ENCODE measurements around the gene IBA57.
A peak's percentile ranks its signal among the peaks of the same experiment; 100 is the strongest.

The IBA57 gene

DNA sequence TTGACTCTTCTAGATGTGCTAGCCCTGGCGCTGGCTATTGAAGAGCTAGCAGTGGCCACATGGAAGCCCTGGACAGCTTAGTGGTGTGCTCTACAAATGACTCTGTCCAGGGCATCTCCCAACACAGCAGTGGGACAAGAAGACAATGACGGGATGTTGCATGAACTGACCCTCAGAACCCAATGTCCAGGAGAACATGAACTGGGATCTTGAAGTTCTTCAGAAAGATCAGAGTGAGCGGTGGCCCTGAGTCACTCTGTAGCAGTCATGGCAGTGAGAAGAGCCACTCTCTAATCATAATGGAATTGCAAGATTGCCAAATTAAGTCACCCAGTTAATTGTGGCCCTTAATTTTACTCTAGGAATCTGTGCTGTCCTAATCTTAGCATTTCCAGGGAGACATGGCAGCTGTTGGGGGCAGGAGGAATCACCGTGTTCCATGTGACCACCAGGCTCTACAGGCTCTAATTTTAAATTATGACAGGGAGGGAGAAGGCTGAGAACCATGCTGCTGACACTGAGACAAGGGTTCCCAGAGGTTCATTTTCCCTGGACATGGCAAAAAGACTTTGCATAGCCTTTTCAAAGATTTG, 32.0 kb downstream of the IBA57 start:
- no peak for DNase-seq

DNA sequence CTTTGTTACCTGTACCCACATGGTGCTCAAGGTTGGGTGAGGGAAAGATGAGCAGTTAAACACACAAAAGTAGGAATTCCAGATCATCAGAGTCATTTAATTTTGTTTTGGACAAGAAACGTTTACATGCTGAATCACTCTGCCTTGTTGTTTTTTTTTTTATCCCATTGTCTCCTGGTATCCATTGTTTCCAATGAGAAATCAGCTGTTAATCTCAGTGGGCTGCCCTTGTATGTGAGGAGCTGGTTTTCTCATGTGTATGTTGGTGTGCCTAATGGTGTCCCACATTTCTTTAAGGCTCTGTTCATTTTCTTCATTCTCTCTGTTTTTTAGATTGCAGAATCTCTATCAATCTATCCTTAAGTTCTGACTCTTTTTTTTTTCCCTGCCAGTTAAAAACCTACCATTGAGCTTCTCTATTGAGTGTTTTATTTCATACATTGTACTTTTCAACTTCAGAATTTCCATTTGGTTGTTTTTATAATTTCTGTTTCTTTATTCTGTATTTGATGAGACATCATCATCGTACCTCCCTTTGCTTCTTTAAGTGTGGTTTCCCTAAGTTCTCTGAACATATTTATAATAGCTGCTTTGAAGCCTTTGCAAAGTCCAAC, 33.5 kb downstream of the IBA57 start:
- no peak for DNase-seq

- no peak for DNase-seq
Measured at GRCh38 chr1:228204958-228205357, 39.4 kb downstream of the IBA57 start.

DNA sequence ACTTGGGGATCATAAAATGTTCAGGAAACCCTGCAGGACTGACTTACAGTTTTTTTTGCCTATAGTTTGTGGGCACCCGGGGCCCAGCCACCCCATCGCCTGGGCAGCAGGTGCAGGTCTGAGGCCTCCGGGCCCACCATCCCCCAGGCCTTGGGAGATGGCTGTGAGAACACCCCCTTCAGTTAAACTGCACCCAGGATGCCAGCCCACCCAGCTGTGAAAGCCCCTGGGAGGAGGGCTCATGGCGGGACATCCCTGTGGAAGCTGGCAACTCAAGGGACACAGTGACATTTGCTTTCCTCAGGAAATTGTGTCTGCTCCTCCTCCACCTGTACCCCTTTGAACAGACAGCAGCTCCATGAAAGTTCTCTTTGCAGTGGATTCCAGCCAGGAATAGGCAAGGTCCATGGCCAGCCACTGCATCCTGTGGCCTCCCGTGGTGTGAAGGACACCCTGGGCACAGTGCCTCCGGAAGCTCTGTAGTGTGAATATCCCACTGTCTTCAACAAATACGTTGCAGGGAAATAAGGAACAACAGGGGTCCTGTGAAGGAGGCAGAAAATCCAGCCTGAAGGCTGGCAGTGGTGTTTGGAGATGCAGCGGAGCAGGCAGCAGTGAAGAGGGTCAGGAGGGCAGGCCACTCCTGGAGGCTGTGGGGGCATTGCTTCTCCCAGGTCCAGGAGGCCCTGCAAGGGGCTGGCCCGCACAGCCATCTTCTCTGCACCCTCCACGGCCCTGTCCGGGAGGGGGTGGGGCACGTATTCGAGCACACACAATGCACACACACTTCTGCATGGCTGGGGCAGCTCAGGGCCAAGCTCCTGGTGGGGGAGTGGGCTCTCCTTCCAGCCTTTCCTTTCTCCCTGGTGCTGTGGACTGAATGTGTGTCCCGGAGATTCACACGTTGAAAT, 40.2 kb downstream of the IBA57 start:
- no peak for DNase-seq

DNA sequence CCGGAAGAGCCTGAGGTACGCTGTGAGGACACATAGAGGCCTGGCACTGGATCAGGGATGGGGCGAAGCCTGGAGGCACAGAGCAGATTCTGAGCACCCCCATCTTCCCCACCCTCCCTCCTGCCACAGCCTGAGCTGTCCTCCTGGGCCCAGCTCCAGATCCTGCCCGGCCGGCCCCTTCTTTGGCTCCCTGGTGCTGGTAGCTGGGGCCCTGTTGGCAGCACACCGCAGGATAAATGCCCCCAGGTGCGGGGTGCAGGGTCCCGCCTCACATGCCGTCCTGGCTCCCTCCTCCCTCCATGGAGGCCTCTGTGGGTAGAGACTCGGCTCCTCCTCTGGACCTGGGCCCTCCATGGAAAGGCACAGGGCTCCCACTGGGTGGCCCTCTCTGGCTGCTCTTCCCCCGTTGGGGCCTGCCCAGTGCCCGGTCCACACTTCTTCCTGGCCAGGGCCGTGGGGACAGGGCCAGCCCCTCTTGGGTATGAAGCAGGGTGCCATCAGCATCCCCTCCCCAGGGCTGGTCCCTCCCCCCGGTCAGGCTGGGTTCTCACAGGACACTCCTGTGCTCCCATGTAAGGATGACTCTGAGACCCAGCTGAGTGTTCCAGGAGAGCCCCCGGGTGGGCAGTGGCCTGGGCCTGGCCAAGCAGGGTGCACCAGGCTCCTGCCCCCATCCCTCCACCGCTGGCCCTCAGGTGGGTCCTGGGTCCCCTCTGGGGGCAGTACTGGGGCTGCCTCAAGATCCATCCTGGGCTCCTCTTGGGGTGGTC, 41.2 kb downstream of the IBA57 start:
- no peak for DNase-seq

DNA sequence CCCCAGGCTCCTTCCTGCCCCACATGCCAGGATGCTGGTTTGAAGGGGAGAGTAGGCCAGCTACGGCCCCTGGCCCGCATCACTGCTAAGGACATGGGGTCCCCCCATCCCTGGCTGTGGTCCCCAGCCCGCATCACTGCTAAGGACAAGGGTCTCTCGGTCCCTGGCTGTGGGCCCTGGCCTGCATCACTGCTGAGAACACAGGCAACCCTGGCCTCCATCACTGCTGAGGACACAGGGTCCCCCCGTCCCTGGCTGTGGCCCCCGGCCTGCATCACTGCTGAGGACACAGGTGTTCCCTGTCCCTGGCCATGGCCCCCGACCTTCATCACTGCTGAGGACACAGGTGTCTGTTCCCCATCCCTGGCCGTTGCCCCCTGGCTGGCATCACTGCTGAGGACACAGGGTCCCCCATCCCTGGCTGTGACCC, 41.8 kb downstream of the IBA57 start:
- DNase-seq: no peak

GRCh38 chr1:228207851-228208821, 42.5 kb downstream of the IBA57 start, which contains the start of gene OBSCN:
TSS of gene OBSCN (plus strand) at chr1:228208044. CDS start at chr1:228211784, 3,740 bp downstream.
- no peak for DNase-seq

- no peak for DNase-seq
Measured at GRCh38 chr1:228208831-228209551, 43.4 kb downstream of the IBA57 start.

- DNase-seq: no peak
Measured at GRCh38 chr1:228209657-228210056, 44.1 kb downstream of the IBA57 start.

DNA sequence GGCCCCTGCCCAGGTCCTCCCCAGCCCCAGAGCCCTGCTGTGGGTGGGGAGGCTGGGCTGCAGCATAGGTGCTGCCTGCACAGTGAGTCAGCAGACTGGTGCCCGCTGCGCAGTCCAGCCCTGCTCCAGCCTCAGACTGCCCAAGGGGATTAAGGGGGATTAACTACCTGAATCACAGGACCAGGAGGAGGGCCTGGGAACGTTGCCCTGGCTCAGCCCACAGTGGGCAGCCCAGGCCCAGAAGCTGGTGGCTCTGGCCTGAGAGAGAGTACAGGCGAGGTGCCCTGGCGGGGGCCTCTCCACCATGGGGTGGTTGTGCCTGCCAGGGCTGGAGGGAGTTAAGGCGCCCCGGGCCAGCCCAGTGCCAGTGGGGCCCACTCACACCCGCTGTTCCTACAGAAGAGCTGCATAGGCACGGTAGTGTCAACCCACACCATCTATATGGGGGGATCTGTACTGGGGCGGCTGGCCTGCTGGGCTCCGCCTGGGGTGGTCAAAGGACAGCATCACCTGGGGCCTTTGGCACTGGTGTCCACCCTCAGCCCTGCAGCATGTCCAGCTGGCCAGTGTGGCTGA, 44.6 kb downstream of the IBA57 start:
- no peak for DNase-seq

GRCh38 chr1:228210712-228211530, 45.3 kb downstream of the IBA57 start:
- DNase-seq: no peak

DNA sequence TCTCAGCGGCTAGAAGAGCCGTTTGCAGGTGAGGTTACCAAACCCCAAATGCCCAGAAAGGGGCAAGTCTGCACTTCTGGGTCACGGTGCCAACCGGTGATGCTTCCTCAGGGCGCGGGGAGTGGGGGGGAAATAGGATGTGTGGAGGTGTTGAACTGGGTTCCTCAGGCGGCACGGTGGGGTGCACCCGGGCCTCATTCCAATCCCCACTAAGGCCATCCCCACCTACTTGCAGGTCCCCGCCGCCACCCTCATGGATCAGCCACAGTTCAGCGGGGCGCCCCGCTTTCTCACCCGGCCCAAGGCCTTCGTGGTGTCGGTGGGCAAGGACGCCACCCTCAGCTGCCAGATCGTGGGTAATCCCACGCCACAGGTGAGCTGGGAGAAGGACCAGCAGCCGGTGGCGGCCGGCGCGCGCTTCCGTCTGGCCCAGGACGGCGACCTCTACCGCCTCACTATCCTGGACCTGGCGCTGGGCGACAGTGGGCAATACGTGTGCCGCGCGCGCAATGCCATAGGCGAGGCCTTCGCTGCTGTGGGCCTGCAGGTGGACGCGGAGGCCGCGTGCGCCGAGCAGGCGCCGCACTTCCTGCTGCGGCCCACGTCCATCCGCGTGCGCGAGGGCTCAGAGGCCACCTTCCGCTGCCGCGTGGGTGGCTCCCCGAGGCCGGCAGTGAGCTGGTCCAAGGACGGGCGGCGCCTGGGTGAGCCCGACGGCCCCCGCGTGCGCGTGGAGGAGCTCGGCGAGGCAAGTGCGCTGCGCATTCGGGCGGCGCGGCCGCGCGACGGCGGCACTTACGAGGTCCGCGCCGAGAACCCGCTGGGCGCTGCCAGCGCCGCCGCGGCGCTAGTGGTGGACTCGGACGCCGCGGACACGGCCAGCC, 46.2 kb downstream of the IBA57 start:
- DNase-seq: no peak

- DNase-seq: no peak
Measured at GRCh38 chr1:228212415-228212965, 46.9 kb downstream of the IBA57 start.

- peak; percentile 91 for DNase-seq
Measured at GRCh38 chr1:228212966-228213844, 47.6 kb downstream of the IBA57 start.

GRCh38 chr1:228213917-228214808, 48.6 kb downstream of the IBA57 start:
- no peak for DNase-seq
